ENCODE measurements around the gene SPNS1. TPM values are rescaled to one million over a fixed set of nuclear protein-coding genes. Genes with fewer than 3 reads are reported as not detected.
"Not testable (repeated sequence)": the region's sequence is repeated elsewhere in the genome, so short reads cannot be mapped to it uniquely, and the experiment has no call there.

The SPNS1 gene
- total RNA-seq, result 10 to 100 TPM; 12.9 to 20.3 (median 16.1) TPM
- polyA plus RNA-seq, result 10 to 100 TPM; 21.9 to 46.9 (median 38.0) TPM
- long read RNA-seq, donor 1, transcript SPNS1-201 (12 exons, 2,208 nt), result major isoform, 8 of 19 reads
- long read RNA-seq, donor 1, partial matches to known transcripts, result 8 of 19 reads
- long read RNA-seq, donor 1, other reads (novel, unspliced or antisense), result 1 of 19 reads
- long read RNA-seq, donor 2, transcript SPNS1-201 (12 exons, 2,208 nt), result major isoform, 31 of 54 reads
- long read RNA-seq, donor 2, partial matches to known transcripts, result 11 of 54 reads
- long read RNA-seq, donor 2, other reads (novel, unspliced or antisense), result 6 of 54 reads

GRCh38 chr16:28974437-28975157, at the start of gene SPNS1:
SPNS1 (plus strand) TSS chr16:28974778; CDS start chr16:28975152, 374 bp downstream.
- Histone ChIP-seq H3K27me3 (ENCODE audit: insufficient read depth in 3 of 3, low read length in 2 of 3) (no peaks in the 10 kb centered on the region), H3K4me1 (peaks cover 12% of the 10 kb centered on the region), H3K36me3 (ENCODE audit: insufficient read depth in 1 of 2, low read depth in 1 of 2) (peaks cover 9 to 31% of the 10 kb centered on the region in 2 donors), H3K9me3 (no peaks in the 10 kb centered on the region), H3K27ac (peak within 1 kb of the TSS; percentile 79), H3K4me3 (peak within 1 kb of the TSS; percentile 99)
- intact Hi-C loops (cut with DNase I), result loop anchor here in 1 of 2 donors (10.0 kb wide), 1 partner anchor 1510 kb away; no protein-coding TSS in a partner anchor
- WGBS, 3 donors, result 0 to 1% (median 0%) methylated on average over 50 to 60 of the region's 60 CpGs
- DNase-seq (peak; percentile 98 to 99), ATAC-seq (peak; percentile 98 to 99 (median 99))
- TF ChIP-seq, protein P1, sequence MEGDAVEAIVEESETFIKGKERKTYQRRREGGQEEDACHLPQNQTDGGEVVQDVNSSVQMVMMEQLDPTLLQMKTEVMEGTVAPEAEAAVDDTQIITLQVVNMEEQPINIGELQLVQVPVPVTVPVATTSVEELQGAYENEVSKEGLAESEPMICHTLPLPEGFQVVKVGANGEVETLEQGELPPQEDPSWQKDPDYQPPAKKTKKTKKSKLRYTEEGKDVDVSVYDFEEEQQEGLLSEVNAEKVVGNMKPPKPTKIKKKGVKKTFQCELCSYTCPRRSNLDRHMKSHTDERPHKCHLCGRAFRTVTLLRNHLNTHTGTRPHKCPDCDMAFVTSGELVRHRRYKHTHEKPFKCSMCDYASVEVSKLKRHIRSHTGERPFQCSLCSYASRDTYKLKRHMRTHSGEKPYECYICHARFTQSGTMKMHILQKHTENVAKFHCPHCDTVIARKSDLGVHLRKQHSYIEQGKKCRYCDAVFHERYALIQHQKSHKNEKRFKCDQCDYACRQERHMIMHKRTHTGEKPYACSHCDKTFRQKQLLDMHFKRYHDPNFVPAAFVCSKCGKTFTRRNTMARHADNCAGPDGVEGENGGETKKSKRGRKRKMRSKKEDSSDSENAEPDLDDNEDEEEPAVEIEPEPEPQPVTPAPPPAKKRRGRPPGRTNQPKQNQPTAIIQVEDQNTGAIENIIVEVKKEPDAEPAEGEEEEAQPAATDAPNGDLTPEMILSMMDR (IDR thresholded peaks at IDR 0.05), result no peak

DNA sequence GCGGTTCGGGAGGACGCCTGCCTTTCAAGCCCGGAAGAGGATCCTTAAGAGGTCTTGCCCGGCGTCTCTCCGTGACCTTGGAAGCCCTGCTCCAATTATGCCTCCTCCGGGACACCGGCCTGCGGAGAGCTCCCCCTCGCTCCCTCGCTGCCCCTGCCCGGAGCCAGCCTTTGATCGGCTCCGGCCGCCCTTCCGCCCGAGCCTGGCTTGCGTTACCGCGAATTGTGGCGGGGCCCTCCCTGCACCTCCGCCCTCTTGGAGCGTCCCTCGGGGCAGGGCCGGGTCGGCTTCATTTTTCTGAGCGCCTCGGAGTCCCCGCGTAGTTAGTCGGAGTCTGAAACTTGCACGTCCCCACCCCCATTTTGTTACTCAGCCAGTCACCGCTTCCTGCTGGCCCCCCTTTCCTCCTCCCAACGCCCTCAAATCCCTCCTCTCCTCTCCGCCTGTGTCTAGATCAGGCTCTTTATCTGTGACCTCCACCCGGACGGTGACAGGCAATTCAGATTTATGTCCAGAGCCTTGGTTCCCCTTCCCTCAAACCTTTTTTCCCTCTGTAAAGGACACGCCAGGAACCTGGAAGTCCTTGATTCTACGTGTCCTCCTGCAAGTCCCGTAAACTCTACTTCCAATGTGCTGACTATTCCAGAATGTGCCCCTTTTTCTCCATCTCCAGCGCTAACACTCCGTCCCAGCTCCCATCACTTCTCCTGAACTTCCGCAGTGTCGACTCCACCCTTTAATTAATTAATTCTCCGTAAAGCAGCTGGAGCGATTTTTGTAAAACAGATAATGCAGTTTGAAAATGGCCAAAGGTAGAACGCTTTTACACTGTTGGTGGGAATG, 49.0 kb upstream of the SPNS1 start:
- Histone ChIP-seq H3K27me3 (ENCODE audit: insufficient read depth in 3 of 3, low read length in 2 of 3) (no peaks in the 10 kb centered on the region), H3K27ac (peak overlapping the region; percentile 95), H3K9me3 (no peaks in the 10 kb centered on the region), H3K4me3 (peak overlapping the region; percentile 84), H3K4me1 (peaks cover 4% of the 10 kb centered on the region), H3K36me3 (ENCODE audit: insufficient read depth in 1 of 2, low read depth in 1 of 2) (peaks cover 0 to 10% of the 10 kb centered on the region in 2 donors)
- 1 to 3% (median 1%) methylated on average over 44 to 48 of the region's 48 CpGs for WGBS, 3 donors
- TF ChIP-seq, protein P1 (IDR thresholded peaks at IDR 0.05), result no peak
- DNase-seq (peak; percentile 85 to 91), ATAC-seq (peak in 2 of 4 donors; percentile 55 to 69)
- intact Hi-C loops (cut with DNase I), result no loop called here

DNA sequence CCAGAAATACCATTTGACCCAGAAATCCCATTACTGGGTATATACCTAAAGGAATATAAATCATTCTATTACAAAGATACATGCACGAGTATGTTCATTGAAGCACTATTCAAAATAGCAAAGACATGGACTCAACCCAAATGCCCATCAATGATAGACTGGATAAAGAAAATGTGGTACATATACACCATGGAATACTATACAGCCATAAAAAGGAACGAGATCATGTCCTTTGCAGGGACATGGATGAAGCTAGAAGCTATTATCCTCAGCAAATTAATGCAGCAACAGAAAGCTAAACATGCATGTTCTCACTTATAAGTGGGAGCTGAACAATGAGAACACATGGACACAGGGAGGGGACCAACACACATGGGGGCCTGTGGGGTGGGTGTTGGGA, 48.3 kb upstream of the SPNS1 start:
- 61 to 67% (median 65%) methylated on average over 2 of the region's 2 CpGs for WGBS, 3 donors
- peak overlapping the region; percentile 84 for H3K4me3 ChIP-seq
- H3K9me3 ChIP-seq; H3K4me1 ChIP-seq; H3K27me3 ChIP-seq (ENCODE audit: insufficient read depth in 3 of 3, low read length in 2 of 3); DNase-seq; ATAC-seq; H3K36me3 ChIP-seq (ENCODE audit: insufficient read depth in 1 of 2, low read depth in 1 of 2); intact Hi-C loops (cut with DNase I): not testable (repeated sequence)
- H3K27ac ChIP-seq, result peak overlapping the region; percentile 95

DNA sequence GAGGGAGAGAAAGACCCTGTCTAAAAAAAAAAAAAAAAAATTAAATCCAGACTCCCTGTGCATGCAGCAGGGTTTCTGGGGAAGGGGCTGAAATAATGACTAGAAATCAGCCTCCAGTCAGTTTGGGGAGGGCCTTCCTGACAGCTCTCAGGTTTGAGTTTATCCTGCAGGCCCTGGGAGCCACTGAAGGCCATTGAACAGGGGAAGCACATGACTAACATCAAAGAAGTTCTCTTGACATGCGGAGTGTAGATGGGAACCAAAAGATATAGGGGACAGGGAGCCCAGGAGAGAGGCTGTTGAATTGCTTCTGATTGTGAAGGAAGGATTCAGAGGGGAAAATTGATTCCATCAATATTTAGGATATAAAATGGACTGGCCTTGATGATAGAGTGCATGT, 46.8 kb upstream of the SPNS1 start:
- H3K9me3 ChIP-seq, result no peaks in the 10 kb centered on the region
- TF ChIP-seq, protein P1 (IDR thresholded peaks at IDR 0.05), result no peak
- peaks cover 4% of the 10 kb centered on the region for H3K4me1 ChIP-seq
- intact Hi-C loops (cut with DNase I), result no loop called here
- peaks cover 0 to 4% of the 10 kb centered on the region in 2 donors for H3K36me3 ChIP-seq (ENCODE audit: insufficient read depth in 1 of 2, low read depth in 1 of 2)
- H3K4me3 ChIP-seq, result no peak overlapping the region
- no peaks in the 10 kb centered on the region for H3K27me3 ChIP-seq (ENCODE audit: insufficient read depth in 3 of 3, low read length in 2 of 3)
- no peak overlapping the region for H3K27ac ChIP-seq
- ATAC-seq (no peak), DNase-seq (no peak)
- WGBS, 3 donors, result 84 to 96% (median 91%) methylated on average over 1 of the region's 1 CpG
